HG03575 (cell line): Measurements from ENCODE around the gene RAD51AP1.

Source experiments
- ATAC-seq: cut with Tn5 transposase; IDR thresholded peaks from one replicate; pipeline ENCODE4 v1.9.1; 2021; ENCODE audit not compliant: unreplicated experiment, insufficient number of reproducible peaks, low FRiP score; ENCODE audit errors: extremely low read depth

The RAD51AP1 gene

GRCh38 chr12:4584896-4585295 lies 46.2 kb downstream of the RAD51AP1 start:
- no peak for ATAC-seq

GRCh38 chr12:4586500-4586899 lies 47.8 kb downstream of the RAD51AP1 start:
- ATAC-seq: no peak

- ATAC-seq: no peak
Observed at GRCh38 chr12:4587108-4587507, 48.4 kb downstream of the RAD51AP1 start.

- no peak for ATAC-seq
Observed at GRCh38 chr12:4588916-4589315, 50.2 kb downstream of the RAD51AP1 start.

GRCh38 chr12:4589941-4590340 lies 51.3 kb downstream of the RAD51AP1 start:
- ATAC-seq: no peak

- no peak for ATAC-seq
Observed at GRCh38 chr12:4591180-4591687, 52.5 kb downstream of the RAD51AP1 start.

GRCh38 chr12:4595881-4596280 lies 57.2 kb downstream of the RAD51AP1 start:
- ATAC-seq: no peak

- no peak for ATAC-seq
Observed at GRCh38 chr12:4603421-4603820, 64.7 kb downstream of the RAD51AP1 start.

- no peak for ATAC-seq
Observed at GRCh38 chr12:4603946-4604345, 65.3 kb downstream of the RAD51AP1 start.

- peak; percentile 70 for ATAC-seq
Observed at GRCh38 chr12:4604684-4605193, 66.0 kb downstream of the RAD51AP1 start.

- ATAC-seq: no peak
Observed at GRCh38 chr12:4607056-4607455, 68.4 kb downstream of the RAD51AP1 start.

- ATAC-seq: no peak
Observed at GRCh38 chr12:4609071-4609470, 70.4 kb downstream of the RAD51AP1 start.
